Liver (tissue), 9 donors: ENCODE data around the gene UBQLN3. TPM values are rescaled to one million over a fixed set of nuclear protein-coding genes. Genes with fewer than 3 reads are reported as not detected.

ENCODE experiments used
- DNase-seq: peaks from one replicate; pipeline ENCODE4 v3.0.0-alpha.2; 2017; ENCODE audit warnings: low spot score
- H3K27ac ChIP-seq, 2 donors: one replicate each; pipeline ENCODE4 v1.7.0; 2013; ENCODE audit warnings: inconsistent platforms in 2 of 2, low read length in 2 of 2, control low read depth in 1 of 2, low read depth in 1 of 2, mild to moderate bottlenecking in 1 of 2
- H3K27me3 ChIP-seq, 4 donors: one replicate each; pipeline versions ENCODE4 v1.6.1 to v1.7.0; 2013; ENCODE audit warnings: low read length in 3 of 4, inconsistent platforms in 1 of 4, mild to moderate bottlenecking in 1 of 4, moderate library complexity in 1 of 4; ENCODE audit not compliant: control insufficient read depth in 4 of 4, insufficient read depth in 4 of 4
- H3K36me3 ChIP-seq, 4 donors: one replicate each; pipeline versions ENCODE4 v1.6.1 to v1.7.0; 2013; ENCODE audit warnings: low read length in 3 of 4, mild to moderate bottlenecking in 3 of 4, low read depth in 1 of 4, moderate library complexity in 1 of 4; ENCODE audit not compliant: control insufficient read depth in 4 of 4, insufficient read depth in 3 of 4
- H3K4me1 ChIP-seq, 4 donors: one replicate each; pipeline versions ENCODE4 v1.6.1 to v1.7.0; 2013; ENCODE audit warnings: low read length in 3 of 4, mild to moderate bottlenecking in 3 of 4, moderate library complexity in 1 of 4; ENCODE audit not compliant: control insufficient read depth in 4 of 4, insufficient read depth in 4 of 4
- H3K4me3 ChIP-seq, 3 donors: one replicate each; pipeline versions ENCODE4 v1.6.1 to v1.7.0; 2013; ENCODE audit warnings: low read length in 3 of 3, control low read depth in 1 of 3, low read depth in 1 of 3, mild to moderate bottlenecking in 1 of 3
- H3K9ac ChIP-seq, 2 donors: one replicate each; pipeline ENCODE4 v1.7.0; 2013; ENCODE audit warnings: low read length in 2 of 2, mild to moderate bottlenecking in 2 of 2, moderate library complexity in 2 of 2, control low read depth in 1 of 2, low read depth in 1 of 2
- H3K9me3 ChIP-seq, 4 donors: one replicate each; pipeline versions ENCODE4 v1.6.1 to v1.7.0; 2013; ENCODE audit warnings: low read length in 3 of 4; ENCODE audit not compliant: control insufficient read depth in 4 of 4
- EGR1 ChIP-seq, 2 donors: IDR thresholded peaks; 2 replicates each; pipeline ENCODE4 v1.6.1; 2016 to 2018; ENCODE audit warnings: antibody characterized with exemption in 2 of 2, low read depth in 2 of 2
- FOXA1 ChIP-seq: IDR thresholded peaks from 2 replicates; pipeline ENCODE4 v1.6.1; 2016; ENCODE audit warnings: antibody characterized with exemption
- FOXA2 ChIP-seq: IDR thresholded peaks from 2 replicates; pipeline ENCODE4 v1.6.1; 2016; ENCODE audit warnings: antibody characterized with exemption
- JUND ChIP-seq, 2 donors: IDR thresholded peaks; 2 replicates each; pipeline ENCODE4 v1.6.1; 2016; ENCODE audit warnings: antibody characterized with exemption in 2 of 2
- RAD21 ChIP-seq, 2 donors: IDR thresholded peaks; 2 replicates each; pipeline ENCODE4 v1.6.1; 2016; ENCODE audit warnings: antibody characterized with exemption in 2 of 2, mild to moderate bottlenecking in 2 of 2
- RXRA ChIP-seq, 2 donors: IDR thresholded peaks; 2 replicates each; pipeline ENCODE4 v1.6.1; 2017 to 2018; ENCODE audit warnings: antibody characterized with exemption in 2 of 2, mild to moderate bottlenecking in 1 of 2
- SP1 ChIP-seq: IDR thresholded peaks from 2 replicates; pipeline ENCODE4 v1.6.1; 2018; ENCODE audit warnings: antibody characterized with exemption, mild to moderate bottlenecking
- YY1 ChIP-seq: IDR thresholded peaks from 2 replicates; pipeline ENCODE4 v1.6.1; 2016; ENCODE audit warnings: antibody characterized with exemption, mild to moderate bottlenecking
- WGBS: extraction: QIAGEN DNeasy Blood & Tissue Kit; methylation state at CpG from one replicate; pipeline ENCODE4 v1.1.7; 2013; 5-methylcytosine and 5-hydroxymethylcytosine counted together
- polyA plus RNA-seq, 2 donors: library from polyadenylated mRNA; stranded (reverse) in 1 of 2; unstranded in 1 of 2; fragments of 200-250 nt in 1 of 2; fragments of >200 nt in 1 of 2; fragmentation: Nextera tagmentation in 1 of 2; extraction: Ambion mirVana in 1 of 2; gene quantifications; one replicate each; pipeline versions ENCODE4 v1.2.1 to v1.2.3, GENCODE V29; 2013 to 2015
- total RNA-seq, 2 donors: library from RNA; depleted of rRNA; stranded (reverse); fragments of >200 nt; gene quantifications; one replicate each; pipeline ENCODE4 v1.2.3, GENCODE V29; 2014
- TF ChIP-seq, protein P1 (sequence below): IDR thresholded peaks from 2 replicates; pipeline ENCODE4 v1.6.1; 2016; ENCODE audit warnings: antibody characterized with exemption
- TF ChIP-seq, protein P2 (sequence below): IDR thresholded peaks from 2 replicates; pipeline ENCODE4 v1.6.1; 2016; ENCODE audit warnings: antibody characterized with exemption
- donor health status: healthy.
- donor health status: healthy.
- donor health status: healthy.
- donor health status: healthy.
- donor health status: healthy.

UBQLN3 gene
- total and polyA plus RNA-seq, 4 donors: 0.09 to 0.33 TPM; not detected in 2

DNA sequence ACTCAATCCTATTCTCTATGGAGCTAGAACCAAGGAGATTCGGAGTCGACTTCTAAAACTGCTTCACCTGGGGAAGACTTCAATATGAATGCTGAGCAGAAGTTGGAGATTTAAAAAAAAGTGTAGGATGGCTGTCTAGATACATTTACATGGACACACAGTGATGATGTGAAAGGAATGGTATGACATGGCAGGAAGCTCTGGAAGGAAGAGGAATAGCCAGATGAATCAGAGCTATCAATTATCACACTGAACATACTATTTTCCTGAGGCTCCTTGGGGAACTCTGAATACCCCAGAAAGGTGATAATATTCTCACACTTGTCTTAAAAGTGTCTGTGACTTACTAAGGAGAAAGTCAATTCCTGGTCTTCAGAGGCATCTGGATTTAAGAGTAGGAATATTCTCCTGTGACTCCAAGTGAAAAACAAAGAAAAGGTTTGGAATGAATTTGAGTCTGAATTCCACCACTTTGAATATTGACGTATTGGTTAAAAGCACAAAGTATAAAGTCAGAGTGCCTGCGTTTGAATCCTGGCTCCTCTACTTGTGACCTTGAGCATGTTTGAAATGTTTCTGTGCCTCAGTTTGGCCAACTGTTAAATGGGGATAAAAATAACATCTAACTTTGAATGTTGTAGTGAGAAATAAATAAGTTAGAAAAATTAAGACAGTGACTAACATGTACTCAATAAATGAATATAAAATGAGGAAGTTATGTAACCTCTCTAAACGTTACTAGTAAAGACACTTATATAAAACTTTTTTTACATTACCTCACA is 20.0 kb downstream of the UBQLN3 start (continued):
- TF ChIP-seq, protein P1, sequence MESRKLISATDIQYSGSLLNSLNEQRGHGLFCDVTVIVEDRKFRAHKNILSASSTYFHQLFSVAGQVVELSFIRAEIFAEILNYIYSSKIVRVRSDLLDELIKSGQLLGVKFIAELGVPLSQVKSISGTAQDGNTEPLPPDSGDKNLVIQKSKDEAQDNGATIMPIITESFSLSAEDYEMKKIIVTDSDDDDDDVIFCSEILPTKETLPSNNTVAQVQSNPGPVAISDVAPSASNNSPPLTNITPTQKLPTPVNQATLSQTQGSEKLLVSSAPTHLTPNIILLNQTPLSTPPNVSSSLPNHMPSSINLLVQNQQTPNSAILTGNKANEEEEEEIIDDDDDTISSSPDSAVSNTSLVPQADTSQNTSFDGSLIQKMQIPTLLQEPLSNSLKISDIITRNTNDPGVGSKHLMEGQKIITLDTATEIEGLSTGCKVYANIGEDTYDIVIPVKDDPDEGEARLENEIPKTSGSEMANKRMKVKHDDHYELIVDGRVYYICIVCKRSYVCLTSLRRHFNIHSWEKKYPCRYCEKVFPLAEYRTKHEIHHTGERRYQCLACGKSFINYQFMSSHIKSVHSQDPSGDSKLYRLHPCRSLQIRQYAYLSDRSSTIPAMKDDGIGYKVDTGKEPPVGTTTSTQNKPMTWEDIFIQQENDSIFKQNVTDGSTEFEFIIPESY: no peak
- TF ChIP-seq EGR1 (IDR thresholded peaks at IDR 0.05; ENCODE audit: low read depth in 2 of 2) (no peak), JUND (IDR thresholded peaks at IDR 0.05) (no peak), YY1 (no peak), RAD21 (IDR thresholded peaks at IDR 0.05) (no peak)

DNA sequence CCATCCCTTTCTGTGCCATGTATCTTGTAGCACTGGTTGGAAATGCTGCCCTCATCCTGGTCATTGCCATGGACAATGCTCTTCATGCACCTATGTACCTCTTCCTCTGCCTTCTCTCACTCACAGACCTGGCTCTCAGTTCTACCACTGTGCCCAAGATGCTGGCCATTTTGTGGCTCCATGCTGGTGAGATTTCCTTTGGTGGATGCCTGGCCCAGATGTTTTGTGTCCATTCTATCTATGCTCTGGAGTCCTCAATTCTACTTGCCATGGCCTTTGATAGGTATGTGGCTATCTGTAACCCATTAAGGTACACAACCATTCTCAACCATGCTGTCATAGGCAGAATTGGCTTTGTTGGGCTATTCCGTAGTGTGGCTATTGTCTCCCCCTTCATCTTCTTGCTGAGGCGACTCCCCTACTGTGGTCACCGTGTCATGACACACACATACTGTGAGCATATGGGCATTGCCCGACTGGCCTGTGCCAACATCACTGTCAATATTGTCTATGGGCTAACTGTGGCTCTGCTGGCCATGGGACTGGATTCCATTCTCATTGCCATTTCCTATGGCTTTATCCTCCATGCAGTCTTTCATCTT is 20.9 kb downstream of the UBQLN3 start:
- H3K27me3 ChIP-seq: peaks cover 0 to 4% (median 0%) of the 10 kb centered on the region in 4 donors
- no peak for TF ChIP-seq RXRA (IDR thresholded peaks at IDR 0.05)
- no peak for TF ChIP-seq YY1
- TF ChIP-seq JUND (IDR thresholded peaks at IDR 0.05): no peak
- no peak overlapping the region for H3K4me3 ChIP-seq
- no peaks in the 10 kb centered on the region for H3K4me1 ChIP-seq
- no peaks in the 10 kb centered on the region for H3K9me3 ChIP-seq
- no peaks in the 10 kb centered on the region for H3K36me3 ChIP-seq
- DNase-seq: no peak
- H3K27ac ChIP-seq: no peak overlapping the region
- no peak overlapping the region for H3K9ac ChIP-seq
- 93% methylated on average over 4 of the region's 4 CpGs for WGBS

DNA sequence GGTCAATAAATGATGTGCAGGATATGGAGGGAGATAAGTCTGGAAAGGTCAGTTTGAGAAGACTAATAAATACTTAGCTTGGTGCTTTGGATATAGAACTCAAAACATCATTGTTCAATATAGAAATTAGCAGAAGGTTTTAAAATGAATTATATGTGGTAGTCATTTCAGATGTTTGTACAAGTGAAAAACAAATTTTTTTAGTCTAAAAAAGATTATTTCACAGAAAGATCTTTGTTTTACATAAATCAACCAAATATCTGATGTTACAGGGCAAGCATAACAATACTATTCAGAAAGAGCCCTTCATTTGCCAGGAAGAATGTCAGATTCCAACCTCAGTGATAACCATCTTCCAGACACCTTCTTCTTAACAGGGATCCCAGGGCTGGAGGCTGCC is 21.4 kb downstream of the UBQLN3 start, which contains the start of gene OR52D1:
OR52D1 (plus strand) TSS at position 301 of the 400 bp plus-strand sequence; CDS start at position 323, 22 bp downstream.
- Histone ChIP-seq H3K27me3 (peaks cover 0 to 4% (median 0%) of the 10 kb centered on the region in 4 donors), H3K4me3 (no peak within 1 kb of the TSS), H3K9me3 (no peaks in the 10 kb centered on the region), H3K9ac (no peak within 1 kb of the TSS), H3K4me1 (no peaks in the 10 kb centered on the region), H3K36me3 (no peaks in the 10 kb centered on the region), H3K27ac (no peak within 1 kb of the TSS)
- DNase-seq: no peak
- TF ChIP-seq, protein P2, sequence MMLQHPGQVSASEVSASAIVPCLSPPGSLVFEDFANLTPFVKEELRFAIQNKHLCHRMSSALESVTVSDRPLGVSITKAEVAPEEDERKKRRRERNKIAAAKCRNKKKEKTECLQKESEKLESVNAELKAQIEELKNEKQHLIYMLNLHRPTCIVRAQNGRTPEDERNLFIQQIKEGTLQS: no peak

DNA sequence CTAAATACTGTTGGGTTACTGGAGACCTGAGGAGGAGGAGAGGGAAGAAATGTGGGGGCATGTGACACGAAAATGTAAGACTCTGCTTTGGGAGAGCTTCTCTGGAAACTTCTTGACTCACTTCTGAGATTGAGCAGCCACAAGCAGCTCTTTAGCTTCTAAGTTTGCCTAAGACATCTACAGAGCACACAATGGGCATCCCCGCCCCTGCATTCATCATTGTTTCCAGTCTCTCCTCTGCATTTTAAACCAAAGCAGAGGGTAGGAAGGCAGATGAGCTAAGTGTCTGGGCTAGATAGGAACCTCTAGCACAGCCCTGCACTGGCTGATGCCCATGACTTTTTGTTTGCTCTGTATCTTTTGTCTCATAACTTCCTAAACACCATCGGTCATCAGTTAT is 23.3 kb downstream of the UBQLN3 start:
- Histone ChIP-seq H3K4me3 (no peak overlapping the region), H3K36me3 (no peaks in the 10 kb centered on the region), H3K4me1 (no peaks in the 10 kb centered on the region), H3K9ac (no peak overlapping the region), H3K27me3 (peaks cover 0 to 4% (median 0%) of the 10 kb centered on the region in 4 donors), H3K27ac (no peak overlapping the region), H3K9me3 (no peaks in the 10 kb centered on the region)
- TF ChIP-seq, protein P2: no peak
- TF ChIP-seq FOXA1: no peak
- TF ChIP-seq YY1: no peak
- no peak for TF ChIP-seq FOXA2
- no peak for TF ChIP-seq SP1
- TF ChIP-seq, protein P1: no peak
- no peak for TF ChIP-seq RXRA (IDR thresholded peaks at IDR 0.05)
- DNase-seq: no peak
- whole genome bisulfite sequencing: 76% methylated on average over 3 of the region's 3 CpGs
